Hindlimb muscle (tissue), 1 donor: Measurements from ENCODE around the gene NKAP. TPM values are rescaled to one million over a fixed set of nuclear protein-coding genes. Genes with fewer than 3 reads are reported as not detected.
"Not testable (repeated sequence)": the region's sequence is repeated elsewhere in the genome, so short reads cannot be mapped to it uniquely, and the experiment has no call there.

Experiments used
- DNase-seq: peaks from one replicate; pipeline ENCODE4 v3.0.0-alpha.2; 2013
- polyA plus RNA-seq: library from polyadenylated mRNA; unstranded; fragments of 120-200 nt; gene quantifications from one replicate; pipeline ENCODE4 v1.2.1, GENCODE V29; 2013; ENCODE audit not compliant: insufficient read length

Gene NKAP
- polyA plus RNA-seq, 1 donor, result 7.8 TPM

DNA sequence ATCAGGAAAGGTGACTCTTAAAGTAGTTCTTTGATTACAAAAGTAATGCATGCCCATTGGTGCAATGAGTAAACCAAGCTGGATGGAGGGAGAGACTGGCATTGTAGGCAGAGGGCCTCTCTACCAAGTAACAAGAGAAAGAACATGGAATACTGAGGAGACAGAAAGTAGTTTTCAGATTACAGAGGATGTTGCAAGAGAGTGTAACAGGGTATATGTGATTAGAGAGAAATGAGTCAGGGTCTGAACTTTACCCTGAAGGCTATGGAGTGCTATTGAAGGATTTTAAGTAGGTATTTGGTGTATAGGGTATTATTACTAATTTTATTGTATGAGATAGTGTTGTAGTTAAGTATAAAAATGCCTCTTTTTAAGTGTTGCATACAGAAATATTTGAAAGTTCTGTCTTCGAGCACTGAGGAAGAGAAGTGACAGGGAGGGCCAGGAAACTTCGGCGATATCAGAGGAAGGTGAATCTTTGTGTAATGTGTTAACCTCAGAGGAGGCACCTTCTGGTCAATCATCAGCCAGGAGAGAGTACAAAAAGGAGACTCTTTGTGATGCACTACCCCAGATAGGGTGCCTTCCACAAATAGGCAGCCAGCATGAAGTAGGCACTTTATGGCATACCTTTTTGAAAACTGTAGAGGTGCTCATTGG lies 8.2 kb downstream of the NKAP start:
- no peak for DNase-seq

GRCh38 chrX:119922391-119922790 lies 21.2 kb downstream of the NKAP start:
- not testable (repeated sequence) for DNase-seq

- DNase-seq, result no peak
Observed at GRCh38 chrX:119919835-119920585, 23.5 kb downstream of the NKAP start.

DNA sequence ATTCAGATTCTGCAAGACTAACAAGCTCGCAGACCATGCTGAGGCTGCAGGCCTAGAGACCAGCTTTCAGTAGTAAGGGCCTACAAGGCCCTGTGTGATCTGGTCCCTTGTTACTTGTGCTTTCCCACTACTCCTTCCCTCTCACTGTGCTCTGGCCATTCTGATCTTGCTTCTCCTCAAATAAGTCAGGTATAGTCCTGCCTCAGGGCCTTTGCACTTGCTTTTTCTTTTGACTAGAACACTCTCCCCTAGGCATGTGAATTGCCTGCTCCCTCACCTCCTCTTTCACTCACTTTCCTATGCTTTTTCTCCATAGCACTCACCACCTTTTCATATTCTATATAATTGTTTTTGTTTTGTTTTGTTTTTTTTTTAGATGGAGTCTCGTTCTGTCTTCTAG lies 25.7 kb downstream of the NKAP start:
- DNase-seq, result no peak

GRCh38 chrX:119916310-119916709 lies 27.2 kb downstream of the NKAP start:
- no peak for DNase-seq

DNA sequence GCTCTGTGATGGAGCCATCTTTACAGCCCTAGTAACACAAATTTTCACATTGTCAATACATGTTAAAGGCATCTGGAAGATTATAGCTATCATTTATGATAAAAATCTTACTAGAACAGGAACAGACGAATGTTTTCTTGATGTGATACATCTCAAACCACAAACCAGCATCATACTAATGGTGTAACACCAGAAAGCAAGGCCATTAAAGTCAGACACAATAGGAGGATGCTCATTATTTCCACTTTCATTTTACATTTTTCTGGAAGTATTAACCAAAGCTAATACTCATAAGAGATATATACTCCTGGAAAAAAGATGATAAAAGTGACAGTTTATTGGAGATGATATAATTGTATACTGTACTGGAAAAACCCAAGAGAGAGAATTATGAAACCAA lies 42.6 kb downstream of the NKAP start:
- DNase-seq, result no peak

GRCh38 chrX:119899125-119899524 lies 44.4 kb downstream of the NKAP start:
- no peak for DNase-seq

GRCh38 chrX:119895843-119896326 lies 47.7 kb downstream of the NKAP start, which contains the start of gene AKAP14:
Gene AKAP14, plus strand, starts transcription at chrX:119895893. Its CDS starts 7,331 bp downstream, at chrX:119903224.
- DNase-seq, result no peak

DNA sequence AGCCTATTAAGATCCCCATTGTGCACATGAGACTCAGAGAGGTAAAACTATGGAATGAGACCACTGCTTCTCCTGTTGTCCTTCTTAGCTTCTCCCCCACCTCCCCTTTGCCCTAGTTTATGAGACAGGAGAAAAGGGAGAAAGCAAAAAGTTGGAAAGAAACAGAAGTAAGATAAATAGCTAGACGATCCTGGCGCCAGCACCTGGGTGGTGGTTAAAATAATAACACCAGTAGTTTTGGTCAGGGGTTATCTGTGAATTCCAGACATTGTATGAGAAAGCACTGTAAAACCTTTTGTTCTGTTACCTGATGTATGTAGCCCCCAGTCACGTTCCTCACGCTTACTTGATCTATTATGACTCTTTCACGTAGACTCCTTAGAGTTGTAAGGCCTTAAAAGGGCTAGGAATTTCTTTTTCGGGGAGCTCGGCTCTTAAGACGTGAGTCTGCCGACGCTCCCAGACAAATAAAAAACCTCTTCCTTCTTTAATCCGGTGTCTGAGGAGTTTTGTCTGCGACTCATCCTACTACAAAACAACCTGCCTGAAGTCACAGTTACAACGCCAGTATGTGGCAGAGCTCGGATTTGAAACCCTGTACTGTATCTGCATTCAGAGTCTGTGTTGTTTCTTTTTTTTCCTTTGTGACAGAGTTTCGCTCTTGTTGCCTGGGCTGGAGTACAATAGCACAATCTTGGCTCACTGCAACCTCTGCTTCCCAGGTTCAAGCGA lies 51.4 kb downstream of the NKAP start:
- DNase-seq, result not testable (repeated sequence)

GRCh38 chrX:119890626-119891025 lies 52.9 kb downstream of the NKAP start:
- not testable (repeated sequence) for DNase-seq

DNA sequence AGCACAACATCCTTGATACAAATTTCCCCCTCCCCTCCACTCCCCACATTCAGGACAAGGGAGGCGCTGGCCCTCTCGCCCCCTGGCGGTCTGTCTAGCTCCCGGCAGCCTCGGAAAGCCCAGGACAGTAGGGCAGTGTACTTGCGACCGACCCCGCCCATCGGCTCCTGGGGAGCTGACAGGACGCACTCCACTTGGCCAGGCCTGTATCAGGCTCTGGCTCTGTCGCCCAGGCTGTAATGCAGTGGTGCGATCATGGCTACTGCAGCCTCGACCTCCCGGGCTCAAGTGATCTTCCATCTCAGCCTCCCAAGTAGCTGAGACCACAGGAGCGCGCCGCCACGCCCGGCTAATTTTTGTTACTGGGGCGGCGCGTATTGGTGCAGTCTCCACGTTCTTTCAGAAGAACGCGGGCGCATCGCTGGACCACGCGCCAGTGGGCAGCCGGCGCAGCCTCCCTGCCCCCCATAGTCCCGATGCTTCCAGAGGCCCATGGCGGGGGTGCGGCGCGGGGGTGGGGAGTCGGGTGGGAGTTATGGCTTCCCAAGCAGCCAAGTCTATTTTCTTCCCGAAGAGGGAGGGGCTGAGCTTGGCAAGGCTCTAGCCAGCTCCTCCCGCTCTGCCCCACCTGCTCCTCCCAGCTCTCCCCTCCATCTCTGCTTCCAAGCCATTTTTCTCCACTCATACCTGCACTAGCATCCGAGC lies 55.7 kb downstream of the NKAP start:
- DNase-seq, result peak; percentile 11

GRCh38 chrX:119885554-119886428 lies 57.8 kb downstream of the NKAP start:
- DNase-seq, result no peak

DNA sequence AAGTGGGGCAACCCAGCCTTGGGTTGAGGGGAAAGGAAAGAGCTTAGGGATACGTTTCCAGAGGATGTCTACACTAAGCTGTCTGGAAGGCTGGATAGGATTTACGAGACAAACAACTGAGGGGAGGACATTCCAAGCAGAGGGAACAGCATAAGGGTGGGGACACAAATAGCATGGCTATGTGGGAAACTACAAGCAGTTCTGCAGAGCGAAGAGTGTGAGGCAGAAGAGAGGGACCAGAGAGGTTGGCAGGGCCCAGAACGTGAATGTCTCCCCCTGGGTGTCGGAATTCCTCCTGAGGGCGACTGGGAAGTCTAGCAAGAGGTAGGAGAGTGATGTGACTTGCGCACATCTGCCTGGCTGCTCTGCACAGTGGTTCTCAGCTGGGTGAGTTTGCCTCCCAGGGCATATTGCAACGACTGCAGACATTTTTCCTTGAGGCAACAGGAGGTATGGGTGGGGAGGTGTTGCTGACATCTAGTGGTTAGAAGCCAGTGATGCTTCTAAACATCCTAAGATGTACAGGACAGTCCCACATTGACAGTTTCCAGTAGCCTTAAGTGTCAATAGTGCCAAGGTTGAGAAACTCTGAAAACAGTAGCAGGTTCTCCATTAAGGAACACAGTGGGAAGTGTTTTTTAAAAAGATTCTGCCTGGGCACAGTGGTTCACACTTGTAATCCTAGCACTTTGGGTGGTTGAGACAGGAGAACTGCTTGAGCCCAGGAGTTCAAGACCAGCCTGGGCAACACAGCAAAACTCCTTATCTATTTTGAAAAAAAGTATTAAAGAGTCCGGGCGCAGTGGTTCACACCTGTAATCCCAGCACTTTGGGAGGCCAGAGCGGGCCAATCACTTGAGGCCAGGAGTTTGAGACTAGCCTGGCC lies 62.8 kb downstream of the NKAP start:
- peak; percentile 16 for DNase-seq

DNA sequence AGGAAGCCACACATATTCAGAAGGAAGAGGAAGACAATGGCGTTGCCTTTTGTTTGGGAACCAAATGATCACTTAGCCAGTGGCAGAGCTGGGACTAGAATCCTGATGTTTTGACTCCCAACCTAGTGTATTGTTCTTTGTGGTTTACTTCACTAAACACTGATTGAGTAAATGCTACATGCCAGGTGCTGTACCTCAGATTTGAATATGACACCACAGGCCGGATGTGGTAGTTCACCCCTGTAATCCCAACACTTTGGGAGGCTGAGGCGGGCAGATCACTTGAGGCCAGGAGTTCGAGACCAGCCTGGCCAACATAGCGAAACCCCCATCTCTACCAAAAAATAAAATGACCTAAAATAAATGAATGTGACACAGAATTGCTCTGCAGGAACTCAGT lies 63.5 kb downstream of the NKAP start:
- no peak for DNase-seq

DNA sequence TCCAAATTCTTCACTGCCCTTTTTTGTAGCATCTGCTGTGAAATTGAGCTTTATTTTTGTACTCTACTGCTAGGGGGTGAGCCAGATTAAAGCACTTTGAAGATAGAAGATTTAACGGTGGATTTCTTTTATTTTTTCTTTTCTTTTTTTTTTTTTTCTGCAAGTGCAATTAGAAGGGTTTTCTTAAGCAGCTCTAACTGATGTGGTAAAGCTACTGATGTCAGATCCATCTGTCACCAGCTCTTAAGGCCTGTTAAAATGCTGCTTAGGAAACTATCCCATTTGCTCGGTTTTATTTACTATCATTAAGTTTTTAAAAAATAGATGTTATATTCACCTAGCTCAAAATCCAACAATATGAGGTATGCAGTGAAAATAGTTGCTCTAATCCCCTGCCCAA lies 64.8 kb downstream of the NKAP start:
- no peak for DNase-seq

GRCh38 chrX:119871599-119872395 lies 71.8 kb downstream of the NKAP start, which contains the start of the genes NDUFA1 and RNF113A:
Gene NDUFA1, plus strand, starts transcription at chrX:119871832. Its CDS starts 80 bp downstream, at chrX:119871912.
Gene RNF113A, minus strand, starts transcription at chrX:119871733. Its CDS starts 120 bp downstream, at chrX:119871613.
- DNase-seq, result peak; percentile 83

DNA sequence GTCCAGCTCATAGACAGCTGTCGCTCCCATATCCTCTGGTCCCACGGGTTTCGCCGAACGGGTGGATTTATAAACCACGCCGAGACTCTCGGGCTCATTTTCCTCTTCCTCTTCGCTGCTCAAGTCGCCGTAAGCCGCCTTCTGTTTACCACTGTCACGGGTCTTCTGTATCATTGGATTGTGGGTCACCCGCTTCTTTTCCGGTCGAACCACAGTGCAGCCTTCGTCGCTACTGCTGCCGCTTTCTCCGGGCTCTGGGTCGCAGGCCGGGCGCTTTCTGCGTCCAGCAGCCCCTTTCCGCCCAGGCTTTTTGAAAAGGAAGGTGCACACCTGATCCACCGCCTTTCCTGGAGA lies 72.3 kb downstream of the NKAP start:
- DNase-seq, result no peak
